Measurements from ENCODE around the gene NAXD. TPM values are rescaled to one million over a fixed set of nuclear protein-coding genes. Genes with fewer than 3 reads are reported as not detected.
"Not testable (repeated sequence)": the region's sequence is repeated elsewhere in the genome, so short reads cannot be mapped to it uniquely, and the experiment has no call there.

NAXD gene
- total RNA-seq, 1 donor from 2014 or later, result 32.7 TPM

GRCh38 chr13:110628477-110628793 is 13.1 kb downstream of the NAXD start:
- no peaks in the 10 kb centered on the region for H3K9me3 Mint-ChIP-seq
- TF ChIP-seq CTCF (IDR thresholded peaks at IDR 0.05), result no peak
- H3K36me3 Mint-ChIP-seq (ENCODE audit: low read depth), result peaks cover 67% of the 10 kb centered on the region
- H3K4me1 Mint-ChIP-seq, result no peaks in the 10 kb centered on the region
- H3K27me3 Mint-ChIP-seq, result no peaks in the 10 kb centered on the region
- H3K4me3 Mint-ChIP-seq, result no peak overlapping the region
- intact Hi-C loops (cut with micrococcal nuclease), result no loop called here
- no peak overlapping the region for H3K27ac Mint-ChIP-seq
- ATAC-seq (ENCODE audit: low read depth) (no peak), DNase-seq (no peak)
- ChIA-PET CTCF (no interaction called here), POLR2A (no interaction called here)

- Mint-ChIP-seq H3K36me3 (ENCODE audit: low read depth) (peaks cover 69% of the 10 kb centered on the region), H3K4me1 (no peaks in the 10 kb centered on the region), H3K4me3 (no peak overlapping the region), H3K27me3 (no peaks in the 10 kb centered on the region), H3K27ac (no peak overlapping the region), H3K9me3 (no peaks in the 10 kb centered on the region)
- ChIA-PET POLR2A (no interaction called here), CTCF (no interaction called here)
- ATAC-seq (ENCODE audit: low read depth) (no peak), DNase-seq (no peak)
- no peak for TF ChIP-seq CTCF (IDR thresholded peaks at IDR 0.05)
- intact Hi-C loops (cut with micrococcal nuclease), result no loop called here
These were observed 13.8 kb downstream of the NAXD start for GRCh38 chr13:110628952-110629701.

- Mint-ChIP-seq H3K4me1 (no peaks in the 10 kb centered on the region), H3K4me3 (no peak overlapping the region), H3K27ac (no peak overlapping the region), H3K36me3 (ENCODE audit: low read depth) (peaks cover 75% of the 10 kb centered on the region), H3K27me3 (no peaks in the 10 kb centered on the region), H3K9me3 (no peaks in the 10 kb centered on the region)
- ChIA-PET POLR2A (no interaction called here), CTCF (no interaction called here)
- intact Hi-C loops (cut with micrococcal nuclease), result no loop called here
- ATAC-seq (ENCODE audit: low read depth) (no peak), DNase-seq (no peak)
- no peak for TF ChIP-seq CTCF (IDR thresholded peaks at IDR 0.05)
These were observed 14.4 kb downstream of the NAXD start for GRCh38 chr13:110629735-110630134.

GRCh38 chr13:110630566-110631119 is 15.3 kb downstream of the NAXD start:
- CTCF ChIA-PET, result no interaction called here
- DNase-seq (no peak), ATAC-seq (ENCODE audit: low read depth) (no peak)
- TF ChIP-seq CTCF (IDR thresholded peaks at IDR 0.05), result no peak
- H3K27ac Mint-ChIP-seq, result no peak overlapping the region
- POLR2A ChIA-PET, result no interaction called here
- no peaks in the 10 kb centered on the region for H3K4me1 Mint-ChIP-seq
- H3K36me3 Mint-ChIP-seq (ENCODE audit: low read depth), result peaks cover 76% of the 10 kb centered on the region
- no peaks in the 10 kb centered on the region for H3K27me3 Mint-ChIP-seq
- intact Hi-C loops (cut with micrococcal nuclease), result no loop called here
- H3K4me3 Mint-ChIP-seq, result no peak overlapping the region
- H3K9me3 Mint-ChIP-seq, result no peaks in the 10 kb centered on the region

GRCh38 chr13:110632255-110632654 is 16.9 kb downstream of the NAXD start:
- POLR2A ChIA-PET; DNase-seq; H3K27me3 Mint-ChIP-seq; intact Hi-C loops (cut with micrococcal nuclease); H3K27ac Mint-ChIP-seq; H3K9me3 Mint-ChIP-seq; H3K4me1 Mint-ChIP-seq; ATAC-seq (ENCODE audit: low read depth); CTCF ChIA-PET; H3K4me3 Mint-ChIP-seq: not testable (repeated sequence)
- peaks cover 80% of the 10 kb centered on the region for H3K36me3 Mint-ChIP-seq (ENCODE audit: low read depth)

GRCh38 chr13:110633776-110634175 is 18.4 kb downstream of the NAXD start:
- H3K4me3 Mint-ChIP-seq, result no peak overlapping the region
- no peaks in the 10 kb centered on the region for H3K27me3 Mint-ChIP-seq
- no peaks in the 10 kb centered on the region for H3K4me1 Mint-ChIP-seq
- peaks cover 79% of the 10 kb centered on the region for H3K36me3 Mint-ChIP-seq (ENCODE audit: low read depth)
- H3K9me3 Mint-ChIP-seq, result no peaks in the 10 kb centered on the region
- ChIA-PET POLR2A (no interaction called here), CTCF (no interaction called here)
- DNase-seq, result no peak
- intact Hi-C loops (cut with micrococcal nuclease), result no loop called here
- TF ChIP-seq CTCF (IDR thresholded peaks at IDR 0.05), result no peak
- no peak for ATAC-seq (ENCODE audit: low read depth)
- H3K27ac Mint-ChIP-seq, result no peak overlapping the region

Measured in activated B cell treated with CpG ODN at 0.5 μM for 24 hours (primary cell).